ENCODE measurements around the gene TXNRD3.

- TF ChIP-seq POLR2AphosphoS5 (IDR thresholded peaks at IDR 0.05; ENCODE audit: borderline replicate concordance, low read depth, low read length), result no peak
- TF ChIP-seq EZH2 (IDR thresholded peaks at IDR 0.05), result no peak
- TF ChIP-seq FOXP2 (optimal IDR thresholded peaks at IDR 0.05; ENCODE audit: control extremely low read depth, extremely low read length, insufficient read depth), result no peak
Observed at GRCh38 chr3:126607214-126607908, 47.6 kb downstream of the TXNRD3 start.

Data from SK-N-MC (cell line).